PFSK-1 (cell line): ENCODE data around the gene BRSK2.

Experiments
- POLR2AphosphoS5 ChIP-seq: IDR thresholded peaks from 2 replicates; pipeline ENCODE4 v1.6.1; 2012; ENCODE audit warnings: low read depth, mild to moderate bottlenecking, control low read depth, low read length, moderate library complexity
- SIN3A ChIP-seq: IDR thresholded peaks from 2 replicates; pipeline ENCODE4 v1.6.1; 2012; ENCODE audit warnings: mild to moderate bottlenecking, low read length, moderate library complexity, borderline replicate concordance; ENCODE audit not compliant: insufficient read depth
- TAF1 ChIP-seq: IDR thresholded peaks from 2 replicates; pipeline ENCODE4 v1.6.1; 2012; ENCODE audit warnings: low read length, control low read depth, borderline replicate concordance; ENCODE audit not compliant: insufficient read depth
- TF ChIP-seq, protein P1 (sequence below), 2 experiments: IDR thresholded peaks; 2 replicates each; pipeline versions ENCODE4 v1.6.1 to v1.8.0; 2011 to 2012; ENCODE audit warnings: low read depth in 2 of 2, low read length in 2 of 2, control low read depth in 1 of 2, inconsistent platforms in 1 of 2, mild to moderate bottlenecking in 1 of 2, moderate library complexity in 1 of 2; ENCODE audit not compliant: insufficient read depth in 1 of 2

DNA sequence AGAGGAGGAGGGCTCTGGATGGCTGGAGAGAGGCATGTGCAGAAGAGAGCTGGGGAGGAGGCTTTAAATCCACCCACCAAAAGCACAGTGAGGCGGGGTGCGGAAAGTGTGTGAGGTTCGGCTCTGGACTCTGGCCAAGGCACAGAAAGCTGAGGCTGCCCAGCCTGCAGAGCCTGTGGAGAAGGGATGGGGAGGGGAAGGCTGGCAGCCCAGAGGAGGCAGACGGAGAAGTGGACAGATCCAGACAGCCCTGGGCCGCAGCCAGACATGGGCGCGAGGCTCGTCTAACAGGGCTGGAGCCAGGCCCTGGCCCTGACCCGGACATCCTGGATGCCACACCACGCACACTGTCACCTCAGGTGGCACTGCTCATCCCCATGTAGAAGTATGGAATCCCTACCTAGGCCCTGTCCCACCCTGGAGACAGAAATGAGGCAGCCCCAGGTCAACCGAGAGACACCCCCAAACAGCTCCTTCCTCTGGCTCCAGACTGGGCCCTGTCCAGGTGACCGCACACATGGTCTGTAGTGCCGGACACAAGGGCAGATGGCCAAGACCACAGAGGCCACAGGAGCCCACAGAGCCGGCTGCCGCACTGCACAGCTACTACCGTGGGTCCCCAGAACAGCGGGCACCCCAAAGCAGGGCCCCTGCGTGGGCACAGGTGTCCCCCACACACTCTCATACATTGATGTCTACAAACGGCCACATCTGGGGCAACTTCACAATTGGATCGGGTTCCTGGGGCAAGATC lies 113.4 kb downstream of the BRSK2 start:
- TF ChIP-seq TAF1: no peak
- no peak for TF ChIP-seq SIN3A
- TF ChIP-seq, protein P1, sequence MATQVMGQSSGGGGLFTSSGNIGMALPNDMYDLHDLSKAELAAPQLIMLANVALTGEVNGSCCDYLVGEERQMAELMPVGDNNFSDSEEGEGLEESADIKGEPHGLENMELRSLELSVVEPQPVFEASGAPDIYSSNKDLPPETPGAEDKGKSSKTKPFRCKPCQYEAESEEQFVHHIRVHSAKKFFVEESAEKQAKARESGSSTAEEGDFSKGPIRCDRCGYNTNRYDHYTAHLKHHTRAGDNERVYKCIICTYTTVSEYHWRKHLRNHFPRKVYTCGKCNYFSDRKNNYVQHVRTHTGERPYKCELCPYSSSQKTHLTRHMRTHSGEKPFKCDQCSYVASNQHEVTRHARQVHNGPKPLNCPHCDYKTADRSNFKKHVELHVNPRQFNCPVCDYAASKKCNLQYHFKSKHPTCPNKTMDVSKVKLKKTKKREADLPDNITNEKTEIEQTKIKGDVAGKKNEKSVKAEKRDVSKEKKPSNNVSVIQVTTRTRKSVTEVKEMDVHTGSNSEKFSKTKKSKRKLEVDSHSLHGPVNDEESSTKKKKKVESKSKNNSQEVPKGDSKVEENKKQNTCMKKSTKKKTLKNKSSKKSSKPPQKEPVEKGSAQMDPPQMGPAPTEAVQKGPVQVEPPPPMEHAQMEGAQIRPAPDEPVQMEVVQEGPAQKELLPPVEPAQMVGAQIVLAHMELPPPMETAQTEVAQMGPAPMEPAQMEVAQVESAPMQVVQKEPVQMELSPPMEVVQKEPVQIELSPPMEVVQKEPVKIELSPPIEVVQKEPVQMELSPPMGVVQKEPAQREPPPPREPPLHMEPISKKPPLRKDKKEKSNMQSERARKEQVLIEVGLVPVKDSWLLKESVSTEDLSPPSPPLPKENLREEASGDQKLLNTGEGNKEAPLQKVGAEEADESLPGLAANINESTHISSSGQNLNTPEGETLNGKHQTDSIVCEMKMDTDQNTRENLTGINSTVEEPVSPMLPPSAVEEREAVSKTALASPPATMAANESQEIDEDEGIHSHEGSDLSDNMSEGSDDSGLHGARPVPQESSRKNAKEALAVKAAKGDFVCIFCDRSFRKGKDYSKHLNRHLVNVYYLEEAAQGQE (IDR thresholded peaks at IDR 0.05; ENCODE audit: insufficient read depth in 1 of 2, low read depth in 2 of 2, low read length in 2 of 2): no peak
- no peak for TF ChIP-seq POLR2AphosphoS5
